Brain pericyte (primary cell): ENCODE data around the gene CD200R1L.
"Not testable (repeated sequence)": the region's sequence is repeated elsewhere in the genome, so short reads cannot be mapped to it uniquely, and the experiment has no call there.

Experiments used
- DNase-seq: peaks from one replicate; pipeline ENCODE4 v3.0.0-alpha.2; 2012; ENCODE audit warnings: low read depth, low spot score

The CD200R1L gene, protein sequence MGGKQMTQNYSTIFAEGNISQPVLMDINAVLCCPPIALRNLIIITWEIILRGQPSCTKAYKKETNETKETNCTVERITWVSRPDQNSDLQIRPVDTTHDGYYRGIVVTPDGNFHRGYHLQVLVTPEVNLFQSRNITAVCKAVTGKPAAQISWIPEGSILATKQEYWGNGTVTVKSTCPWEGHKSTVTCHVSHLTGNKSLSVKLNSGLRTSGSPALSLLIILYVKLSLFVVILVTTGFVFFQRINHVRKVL

DNA sequence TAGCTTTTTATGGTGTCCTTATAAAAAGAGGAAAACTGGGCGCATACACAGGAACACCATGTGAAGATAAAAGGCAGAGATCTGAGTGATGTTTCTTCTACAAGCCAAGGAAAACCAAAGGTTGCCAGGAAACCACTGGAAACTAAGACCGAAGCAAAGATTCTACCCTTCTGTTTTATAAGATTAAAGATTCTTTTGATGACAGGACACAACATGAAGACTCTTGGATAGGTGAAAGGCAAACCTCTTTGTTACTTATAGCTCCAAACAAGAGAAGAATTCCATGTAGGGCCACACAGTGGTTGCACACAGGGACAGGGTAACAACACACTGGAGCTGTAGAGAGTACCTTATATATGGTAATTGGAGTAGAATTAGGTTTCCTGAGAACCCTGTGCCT is at the start of gene CD200R1L:
Gene CD200R1L (minus strand): TSS at position 101 of the 400 bp plus-strand sequence. CDS start 17,497 bp downstream, outside the sequence.
- DNase-seq: no peak

DNA sequence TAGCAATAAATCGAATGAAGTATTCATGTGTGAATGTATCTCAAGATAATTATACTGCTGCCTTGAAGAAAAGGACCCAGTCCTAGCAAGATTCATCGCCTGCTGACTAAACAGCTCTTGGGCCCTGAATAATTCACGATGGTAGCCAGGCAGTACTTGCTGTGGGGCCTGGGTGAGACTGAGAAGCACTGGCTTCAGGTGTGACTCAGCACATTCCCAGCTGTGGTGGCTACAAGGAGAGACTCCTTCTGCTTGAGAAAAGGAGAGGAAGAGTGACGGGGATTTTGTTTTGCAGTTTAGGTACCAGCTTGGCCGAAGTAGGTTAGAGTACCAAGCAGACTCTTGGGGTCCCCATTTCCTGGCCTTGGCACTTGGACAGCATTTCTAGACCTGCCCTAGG is 47.6 kb upstream of the CD200R1L start:
- DNase-seq: no peak

DNA sequence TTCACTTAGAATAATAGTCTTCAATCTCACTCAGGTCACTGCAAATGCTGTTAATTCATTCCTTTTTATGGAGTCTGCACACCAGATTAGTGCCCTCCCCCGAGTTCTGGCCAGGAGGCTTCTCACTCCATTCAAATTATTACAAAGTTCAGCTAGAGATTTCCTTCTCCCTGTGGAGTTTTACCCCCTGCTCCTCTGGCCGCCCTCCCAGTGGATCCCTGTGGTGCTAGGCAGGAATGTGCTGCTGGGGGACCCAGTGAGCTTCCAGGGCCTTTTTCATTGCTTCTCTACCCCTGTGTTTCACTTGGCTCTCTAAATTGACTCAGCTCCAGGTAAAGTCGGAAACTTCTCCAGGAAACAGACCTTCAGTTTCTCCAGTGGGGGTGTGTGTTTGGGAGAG is 42.7 kb upstream of the CD200R1L start:
- DNase-seq: no peak

DNA sequence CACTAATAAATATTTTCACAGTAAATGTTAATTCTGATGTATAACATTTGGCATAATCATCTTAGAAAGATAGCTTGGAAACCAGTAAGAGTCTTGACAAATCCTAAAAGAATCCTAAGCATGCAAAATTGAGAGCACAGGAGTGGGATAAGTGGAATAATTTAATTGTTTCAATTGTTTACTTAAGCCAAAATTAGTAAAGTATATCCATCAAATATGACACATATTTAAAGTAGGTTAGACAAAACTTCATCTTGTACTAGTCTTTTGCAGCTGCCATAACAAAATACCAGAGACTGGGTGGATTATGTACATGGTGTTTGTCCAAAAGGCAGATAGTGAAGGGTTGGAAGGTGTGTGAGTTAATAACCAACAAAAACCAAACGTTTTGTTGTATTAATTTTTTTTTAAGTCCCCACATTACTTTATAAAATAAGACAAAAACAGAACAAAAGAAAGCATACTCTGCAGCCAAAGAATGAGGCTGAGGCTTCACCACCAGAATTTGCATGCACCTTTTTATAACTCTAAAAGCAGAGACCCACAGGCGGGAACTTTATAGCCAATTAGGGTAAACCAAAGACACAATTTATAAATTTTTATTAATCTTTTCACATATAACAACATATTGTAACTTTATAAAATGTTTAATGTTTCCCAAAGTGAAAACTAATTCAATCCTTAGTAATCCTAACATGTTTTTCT is 41.9 kb upstream of the CD200R1L start:
- no peak for DNase-seq

DNA sequence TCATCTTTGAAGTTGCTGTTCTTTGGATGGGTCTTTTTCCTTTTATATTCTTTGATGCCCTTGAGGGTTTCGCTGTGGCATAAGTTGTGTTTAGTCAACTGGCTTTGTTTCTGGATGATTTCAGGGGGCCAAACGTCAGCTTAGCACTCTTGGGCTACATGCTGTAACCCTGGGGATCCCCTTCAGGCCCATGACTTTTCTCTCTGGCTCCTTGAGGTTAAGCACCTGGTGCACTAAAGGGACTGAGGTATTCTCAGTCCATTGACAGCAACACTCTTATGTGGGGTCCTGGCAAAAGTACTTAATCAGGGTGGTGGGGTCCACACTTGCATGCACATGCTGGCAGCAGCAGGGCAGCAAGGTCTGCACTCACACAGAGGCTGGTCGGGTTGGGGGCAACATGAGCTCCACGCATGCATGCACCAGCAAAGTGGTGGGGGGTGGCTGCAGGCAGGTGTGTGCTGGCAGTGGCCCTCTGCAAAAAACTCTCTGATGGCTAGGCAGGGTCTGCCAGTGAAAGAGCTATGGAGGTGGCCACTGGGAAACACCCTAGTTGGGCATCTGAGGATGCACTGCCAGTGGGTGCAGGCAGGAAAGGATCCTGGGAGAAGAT is 38.1 kb upstream of the CD200R1L start:
- no peak for DNase-seq

DNA sequence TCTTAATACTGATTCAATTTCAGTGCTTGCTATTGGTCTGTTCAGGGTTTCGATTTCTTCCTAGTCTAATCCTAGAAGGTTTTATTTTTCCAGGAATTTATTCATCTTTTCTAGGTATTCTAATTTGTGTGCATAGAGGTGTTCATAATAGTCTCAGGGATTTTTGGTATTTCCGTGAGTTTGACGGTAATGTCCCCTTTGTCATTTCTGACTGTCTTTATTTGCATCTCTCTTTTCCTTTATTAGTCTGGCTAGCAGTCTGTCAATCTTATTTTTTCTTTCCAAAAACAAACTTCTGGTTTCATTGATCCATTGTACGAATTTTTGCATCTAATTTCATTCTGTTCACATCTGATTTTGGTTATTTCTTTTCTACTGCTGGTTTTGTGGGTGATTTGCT is 35.2 kb upstream of the CD200R1L start:
- no peak for DNase-seq

DNA sequence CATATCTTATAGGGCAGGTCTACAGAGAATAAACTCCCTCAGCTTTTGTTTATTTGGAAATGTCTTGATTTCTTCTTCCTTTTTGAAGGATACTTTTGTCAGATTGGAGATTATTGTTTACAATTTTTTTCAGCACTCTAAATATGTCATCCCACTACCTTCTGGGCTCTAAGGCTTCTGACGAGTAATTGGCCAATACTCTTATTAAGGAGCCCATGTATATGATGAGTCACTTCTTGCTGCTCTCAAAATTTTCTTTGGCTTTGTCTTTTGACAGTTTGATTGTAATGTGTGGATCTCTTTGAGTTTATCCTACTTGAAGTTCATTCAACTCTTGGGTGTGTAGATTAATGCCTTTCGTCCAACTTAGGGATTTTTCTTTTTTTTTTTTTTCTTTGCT is 28.9 kb upstream of the CD200R1L start:
- no peak for DNase-seq

DNA sequence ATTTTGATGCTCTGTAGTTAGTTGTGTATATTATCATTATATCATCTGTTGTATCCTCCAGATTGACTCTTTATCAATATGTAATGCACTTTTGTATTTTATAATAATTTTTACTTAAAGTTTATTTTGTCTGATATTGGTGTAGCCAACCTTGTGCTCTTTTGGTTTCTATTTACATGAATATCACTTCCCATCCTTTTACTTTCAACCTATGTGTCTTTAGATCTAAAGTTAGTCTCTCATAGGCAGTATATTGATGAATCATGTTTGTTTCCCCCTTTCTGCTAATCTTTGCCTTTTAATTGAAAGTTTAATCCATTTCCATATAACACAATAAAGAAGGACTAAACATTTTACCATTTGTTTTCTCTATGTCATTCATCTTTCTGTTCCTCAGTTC is 28.1 kb upstream of the CD200R1L start:
- no peak for DNase-seq

DNA sequence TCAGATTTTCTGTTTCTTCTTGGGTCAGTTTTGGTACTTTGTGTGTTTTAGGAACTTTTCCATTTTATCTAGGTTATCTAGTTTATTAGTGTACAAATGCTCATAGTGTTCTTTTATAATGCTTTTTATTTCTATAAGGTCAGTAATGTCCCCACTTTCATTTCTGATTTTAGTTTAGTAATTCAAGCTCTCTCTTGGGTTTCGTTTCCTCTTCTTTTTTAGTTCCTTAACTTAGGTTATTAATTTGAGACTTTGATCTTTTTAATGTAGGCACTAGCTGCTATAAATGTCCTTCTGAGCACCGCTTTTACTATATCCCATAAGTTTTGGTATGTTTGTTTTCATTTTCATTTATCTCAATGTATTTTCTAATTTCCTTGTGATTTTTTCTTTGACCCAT is 27.0 kb upstream of the CD200R1L start:
- no peak for DNase-seq

DNA sequence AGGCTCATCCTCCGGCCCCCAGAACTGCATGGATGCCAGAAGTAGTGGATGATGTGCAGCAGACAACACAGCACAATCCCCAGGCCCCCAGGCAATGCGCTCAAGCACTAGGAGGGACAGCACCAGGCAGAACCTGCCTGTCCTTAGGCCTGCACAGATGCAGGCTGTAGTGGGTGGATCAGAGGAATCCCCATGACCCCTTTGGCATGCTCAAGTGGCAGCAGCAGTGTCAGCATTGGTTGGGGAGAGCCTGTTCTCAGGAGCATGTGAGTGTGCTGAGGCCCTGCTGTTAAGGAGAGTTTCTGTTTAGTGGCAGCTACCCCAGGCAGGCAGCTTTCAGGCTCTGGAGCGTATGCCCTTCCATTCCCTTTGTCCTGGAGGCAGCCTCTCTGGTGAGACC is 25.1 kb upstream of the CD200R1L start:
- no peak for DNase-seq

DNA sequence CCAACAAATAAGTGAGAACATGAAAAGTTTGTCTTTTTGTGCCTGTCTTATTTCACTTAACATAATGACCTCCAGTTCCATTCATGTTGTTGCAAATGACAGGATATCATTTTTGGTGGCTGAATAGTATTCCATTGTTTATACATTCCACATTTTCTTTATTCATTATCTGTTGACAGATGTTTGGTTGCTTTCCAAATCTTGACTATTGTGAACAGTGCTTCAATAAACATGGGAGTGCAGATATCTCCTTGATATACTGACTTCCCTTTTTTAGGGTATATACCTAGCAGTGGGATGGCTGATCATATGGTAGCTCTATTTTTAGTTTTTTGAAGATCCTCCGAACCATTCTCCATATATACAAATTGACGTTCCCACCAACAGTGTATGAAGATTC is 19.1 kb upstream of the CD200R1L start:
- DNase-seq: no peak

DNA sequence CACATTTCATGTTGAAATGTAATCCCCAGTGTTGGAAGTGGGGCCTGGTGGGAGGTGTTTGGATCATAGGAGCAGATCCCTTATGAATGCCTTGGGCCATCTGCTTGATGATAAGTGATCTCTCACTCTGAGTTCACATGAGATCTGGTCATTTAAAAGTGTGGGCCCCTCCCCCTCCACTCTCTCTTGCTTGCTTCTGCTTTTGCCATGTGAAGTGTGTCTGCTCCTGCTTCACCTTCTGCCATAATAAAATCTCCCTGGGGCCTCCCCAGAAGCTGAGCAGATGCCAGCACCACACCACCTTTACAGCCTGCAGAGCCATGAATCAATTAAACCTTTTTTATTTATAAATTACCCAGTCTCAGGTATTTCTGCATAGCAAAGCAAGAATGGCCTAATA is 14.2 kb upstream of the CD200R1L start:
- no peak for DNase-seq

DNA sequence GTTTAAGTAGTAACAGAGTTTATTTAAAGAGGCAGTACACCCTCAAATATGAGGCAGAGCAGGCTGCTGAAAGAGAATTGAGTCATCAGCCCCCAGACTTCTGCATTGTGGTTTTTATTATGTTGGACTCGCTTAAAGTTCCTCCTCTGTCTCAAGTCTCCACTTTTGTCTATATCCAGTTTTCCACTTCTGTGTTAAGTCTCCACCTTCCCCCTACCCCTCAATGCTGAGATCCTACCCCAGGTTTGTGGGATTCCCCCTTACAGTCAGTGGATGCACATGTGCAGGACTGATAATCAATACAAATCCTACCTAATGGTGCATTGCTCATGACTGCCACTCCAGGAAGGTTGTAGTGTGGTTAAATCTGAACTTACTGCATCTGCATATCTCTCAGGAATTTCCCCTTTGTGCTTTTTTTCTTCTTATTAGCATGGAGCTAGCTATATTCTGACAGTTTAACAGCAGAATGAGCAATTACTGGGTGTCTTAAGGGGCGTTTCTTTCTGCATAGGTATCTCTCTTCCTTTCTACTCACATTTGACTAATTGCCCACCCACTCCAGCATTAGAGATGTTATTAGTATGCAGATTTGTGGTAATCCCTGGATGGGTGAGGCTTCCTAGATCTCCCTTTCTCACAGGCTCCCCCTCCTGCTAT is 11.9 kb upstream of the CD200R1L start:
- no peak for DNase-seq

DNA sequence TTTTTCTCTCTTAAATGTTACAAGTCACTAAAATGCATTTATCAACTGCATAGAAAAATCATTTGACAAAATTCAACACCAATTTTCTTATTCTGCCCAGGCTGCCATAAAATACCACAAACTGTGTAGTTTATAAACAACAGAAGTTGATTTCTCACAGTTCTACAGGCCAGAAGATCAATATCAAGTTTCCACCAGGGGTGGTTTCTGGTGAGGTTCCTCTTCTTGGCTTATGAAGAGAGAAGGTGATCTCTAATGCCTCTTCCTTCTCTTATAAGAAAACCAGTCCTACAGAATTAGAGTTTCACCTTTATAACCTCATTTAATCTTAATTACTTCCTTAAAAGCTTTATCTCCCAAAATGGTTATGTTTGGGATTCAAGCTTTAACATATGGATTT is 10.9 kb upstream of the CD200R1L start:
- DNase-seq: no peak

DNA sequence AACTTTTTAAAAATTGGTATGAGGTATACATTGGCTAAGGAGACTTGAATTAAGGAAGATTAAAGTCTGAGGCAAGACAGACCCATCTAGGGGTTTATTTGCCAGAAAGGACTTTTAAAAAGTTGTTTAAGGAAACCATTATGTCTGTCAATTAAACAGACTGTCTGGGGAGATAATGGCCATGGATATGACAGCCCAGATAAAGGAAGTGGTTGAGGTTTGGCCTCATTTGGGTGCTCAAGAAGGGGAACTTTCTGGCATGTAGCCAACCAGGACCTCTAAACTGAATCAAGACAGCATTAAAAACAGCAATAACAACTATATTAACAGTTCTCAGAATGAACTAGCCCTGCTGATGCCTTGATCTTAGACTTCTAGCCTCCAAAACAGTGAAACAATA is 9.9 kb upstream of the CD200R1L start:
- no peak for DNase-seq

DNA sequence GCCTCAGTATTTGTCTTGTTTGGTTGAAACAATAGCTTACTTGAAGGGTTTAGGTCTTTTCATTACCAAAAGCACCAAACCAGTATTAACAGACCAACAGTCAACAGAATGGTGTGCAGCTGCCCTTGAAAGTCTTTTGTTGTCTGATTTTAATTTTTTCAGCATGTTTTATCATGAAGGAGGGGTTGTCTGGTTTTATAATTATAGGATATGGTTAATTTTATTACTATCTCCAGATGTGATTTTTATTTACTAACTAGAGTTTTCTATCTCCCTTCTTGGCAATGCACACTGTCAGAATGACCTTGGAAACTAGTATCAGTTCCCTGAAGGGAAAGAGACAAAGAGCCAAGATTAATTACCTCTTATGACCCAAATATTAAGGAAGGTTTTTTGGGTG is 9.2 kb upstream of the CD200R1L start:
- DNase-seq: no peak

DNA sequence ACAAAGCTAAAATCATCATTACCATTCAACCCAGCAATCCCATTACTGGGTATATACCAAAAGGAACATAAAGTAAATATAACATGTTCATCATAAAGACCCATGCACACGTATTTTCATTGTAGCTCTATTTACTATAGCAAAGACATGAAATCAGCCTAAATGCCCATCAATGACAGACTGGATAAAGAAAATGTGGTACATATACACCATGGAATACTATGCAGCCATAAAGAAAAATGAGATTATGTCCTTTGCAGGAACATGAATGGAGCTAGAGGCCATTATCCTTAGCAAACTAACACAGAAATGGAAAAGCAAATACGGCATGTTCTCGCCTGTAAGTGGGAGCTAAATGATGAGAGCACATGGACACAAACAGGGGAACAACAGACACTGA is 8.4 kb upstream of the CD200R1L start:
- DNase-seq: not testable (repeated sequence)

DNA sequence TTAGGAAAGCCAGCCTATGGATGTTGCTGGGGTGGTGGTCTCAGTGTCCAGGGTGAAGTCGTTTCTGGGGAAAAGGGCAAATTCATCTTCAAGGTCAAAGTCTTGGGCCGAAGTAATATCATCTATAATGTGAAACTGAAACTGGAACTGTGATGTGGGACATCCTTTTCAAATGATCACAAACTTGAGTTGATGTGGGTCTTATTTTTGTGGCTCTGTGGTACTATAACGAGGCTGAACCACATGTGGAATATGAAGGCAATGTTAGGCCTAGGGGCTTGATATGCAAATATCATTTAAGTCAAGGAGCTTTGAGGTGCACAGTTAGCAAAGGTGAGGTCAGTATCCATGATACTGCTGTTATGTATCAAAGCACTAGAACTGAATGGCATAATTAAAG is 1.5 kb upstream of the CD200R1L start:
- DNase-seq: no peak

DNA sequence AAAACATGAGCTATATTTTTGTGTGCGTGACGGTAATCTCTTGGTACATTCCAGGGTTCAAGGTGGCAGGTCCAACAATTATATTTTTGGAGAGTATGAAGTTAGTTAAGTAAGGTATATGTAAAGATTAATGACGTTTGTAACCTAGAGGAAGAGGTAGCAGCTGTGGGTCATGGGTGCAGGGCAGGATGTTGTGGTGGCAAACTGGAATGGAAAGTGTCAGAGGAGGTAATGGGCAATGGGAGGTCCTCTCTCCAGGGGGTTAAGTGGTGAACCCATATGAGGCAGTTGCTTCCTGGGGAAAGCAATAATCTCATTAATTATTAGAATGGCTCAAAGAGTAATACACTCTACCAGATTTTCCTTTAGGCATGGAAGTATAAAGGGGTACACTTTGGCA is 1.0 kb upstream of the CD200R1L start:
- DNase-seq: no peak

DNA sequence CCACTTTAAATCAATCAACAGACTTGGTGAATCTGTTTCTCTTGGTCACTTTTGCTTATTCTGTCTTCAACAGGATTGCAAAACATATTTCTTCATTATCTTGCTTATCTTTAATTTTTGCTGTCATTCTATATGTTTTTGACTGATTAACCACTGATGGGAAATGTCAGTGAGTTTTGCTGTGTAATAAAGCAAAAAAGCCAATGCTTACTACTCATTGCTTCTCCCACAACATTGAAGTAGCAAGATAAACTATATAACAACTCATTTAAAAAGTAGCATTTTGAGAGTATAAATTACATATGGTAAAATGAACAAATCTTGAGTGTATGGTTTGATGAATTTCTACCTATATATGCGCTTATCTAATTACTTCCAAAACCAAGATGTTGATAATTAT is 892 bp downstream of the CD200R1L start:
- no peak for DNase-seq

DNA sequence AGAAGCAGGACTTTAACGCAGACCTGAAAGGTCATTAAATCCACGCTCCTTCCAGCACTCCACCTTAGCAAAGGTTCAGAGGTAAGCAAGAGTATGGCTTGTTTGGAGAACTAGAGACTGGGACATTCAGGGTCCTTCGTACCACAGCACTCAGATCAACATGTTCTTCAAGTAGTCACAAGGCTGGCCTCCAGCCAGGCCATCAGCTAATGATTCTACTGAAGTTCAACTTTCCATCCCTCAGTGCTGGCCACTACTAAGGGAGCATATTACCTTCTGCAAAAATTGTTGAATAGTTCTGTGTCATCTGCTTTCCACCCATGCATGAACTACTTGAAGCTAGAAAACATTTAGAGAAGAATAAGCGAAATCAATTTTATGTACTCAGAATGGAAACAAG is 17.6 kb downstream of the CD200R1L start:
- DNase-seq: no peak
